Sigmoid colon (tissue), 7 donors: ENCODE results near the gene HTRA2. TPM values are rescaled to one million over a fixed set of nuclear protein-coding genes. Genes with fewer than 3 reads are reported as not detected.

Experiments
- DNase-seq: peaks from one replicate; pipeline ENCODE4 v3.0.0-alpha.2; 2019
- H3K27ac ChIP-seq, 4 donors: fragments of 200-600 bp; sonication (generic); one replicate each; pipeline ENCODE4 v1.5.1; 2016 to 2019; ENCODE audit warnings: mild to moderate bottlenecking in 1 of 4
- H3K27me3 ChIP-seq, 3 donors: fragments of 200-600 bp; sonication (generic); one replicate each; pipeline ENCODE4 v1.5.1; 2019; ENCODE audit warnings: mild to moderate bottlenecking in 1 of 3
- H3K36me3 ChIP-seq, 4 donors: fragments of 200-600 bp; sonication (generic); one replicate each; pipeline ENCODE4 v1.5.1; 2016 to 2019
- H3K4me1 ChIP-seq, 4 donors: fragments of 200-600 bp; sonication (generic); one replicate each; pipeline ENCODE4 v1.5.1; 2017 to 2019
- H3K4me3 ChIP-seq, 4 donors: fragments of 200-600 bp; sonication (generic); one replicate each; pipeline ENCODE4 v1.5.1; 2017 to 2019; ENCODE audit warnings: mild to moderate bottlenecking in 2 of 4, moderate library complexity in 1 of 4
- H3K9me3 ChIP-seq, 4 donors: fragments of 200-600 bp in 3 of 4; sonication (generic) in 3 of 4; one replicate each; pipeline versions ENCODE4 v1.5.1 to v1.6.1; 2013 to 2019
- CTCF ChIP-seq, 4 experiments: fragments of 450-650 bp in 3 of 4; fragments of 200-600 bp in 1 of 4; IDR thresholded peaks; one replicate each; pipeline ENCODE4 v1.5.1; 2016 to 2019; ENCODE audit warnings: antibody characterized with exemption in 4 of 4, mild to moderate bottlenecking in 3 of 4, moderate library complexity in 2 of 4
- EP300 ChIP-seq, 4 donors: sonication (generic); formaldehyde crosslinking; IDR thresholded peaks; one replicate each; pipeline ENCODE4 v1.6.1; 2017; ENCODE audit warnings: antibody characterized with exemption in 4 of 4
- POLR2A ChIP-seq, 2 donors: fragments of 450-650 bp; IDR thresholded peaks; one replicate each; pipeline ENCODE4 v1.6.1; 2016; ENCODE audit warnings: antibody characterized with exemption in 2 of 2, mild to moderate bottlenecking in 2 of 2, moderate library complexity in 2 of 2
- POLR2AphosphoS5 ChIP-seq, 4 donors: sonication (generic); formaldehyde crosslinking; IDR thresholded peaks; one replicate each; pipeline ENCODE4 v1.6.1; 2017; ENCODE audit warnings: antibody characterized with exemption in 4 of 4
- WGBS, 2 donors: extraction: QIAGEN DNeasy Blood & Tissue Kit; methylation state at CpG; one replicate each; pipeline ENCODE4 v1.1.7; 2013; 5-methylcytosine and 5-hydroxymethylcytosine counted together
- intact Hi-C: fragments of 100-400 bp; cut with DNase I; formaldehyde crosslinking; loops from one replicate; pipeline ENCODE4 v1.15.1; 2023
- polyA plus RNA-seq, 3 donors: library from polyadenylated mRNA; stranded (reverse); fragments of 200-250 nt; gene quantifications; one replicate each; pipeline ENCODE4 v1.2.3, GENCODE V29; 2013
- total RNA-seq, 4 donors: library from RNA; depleted of rRNA; stranded (reverse); fragments of >200 nt; gene quantifications; one replicate each; pipeline ENCODE4 v1.1.0, GENCODE V29; 2016
- donor health status: healthy with polysubstance abuse.
- donor health status: Bipolar disorder and iron deficiency.
- donor health status: healthy.

The HTRA2 gene
- total and polyA plus RNA-seq, 7 donors = 19.7 to 39.8 (median 29.6) TPM

- Histone ChIP-seq H3K4me1 (peaks cover 0 to 7% (median 2%) of the 10 kb centered on the region in 4 donors), H3K36me3 (peaks cover 0 to 15% (median 10%) of the 10 kb centered on the region in 4 donors), H3K9me3 (no peaks in the 10 kb centered on the region), H3K4me3 (no peak overlapping the region), H3K27me3 (no peaks in the 10 kb centered on the region), H3K27ac (no peak overlapping the region)
- TF ChIP-seq EP300 (IDR thresholded peaks at IDR 0.05) (no peak), POLR2AphosphoS5 (IDR thresholded peaks at IDR 0.05) (no peak), POLR2A (IDR thresholded peaks at IDR 0.05) (no peak), CTCF (IDR thresholded peaks at IDR 0.05) (no peak)
- DNase-seq = no peak
- intact Hi-C loops = no loop called here
- 86 to 90% methylated on average over 23 of the region's 23 CpGs for WGBS, 2 donors
Measured at GRCh38 chr2:74536166-74536950, 6.6 kb downstream of the HTRA2 start.

- intact Hi-C loops = no loop called here
- H3K4me1 ChIP-seq = no peaks in the 10 kb centered on the region
- 77 to 81% methylated on average over 4 of the region's 4 CpGs for WGBS, 2 donors
- TF ChIP-seq POLR2AphosphoS5 (IDR thresholded peaks at IDR 0.05) (no peak), POLR2A (IDR thresholded peaks at IDR 0.05) (no peak), CTCF (IDR thresholded peaks at IDR 0.05) (no peak), EP300 (IDR thresholded peaks at IDR 0.05) (no peak)
- H3K9me3 ChIP-seq = no peaks in the 10 kb centered on the region
- no peak overlapping the region for H3K27ac ChIP-seq
- no peak for DNase-seq
- H3K36me3 ChIP-seq = peaks cover 0 to 15% (median 10%) of the 10 kb centered on the region in 4 donors
- no peak overlapping the region for H3K4me3 ChIP-seq
- H3K27me3 ChIP-seq = no peaks in the 10 kb centered on the region
Measured at GRCh38 chr2:74537140-74537539, 7.4 kb downstream of the HTRA2 start.

GRCh38 chr2:74538881-74539339 lies 9.2 kb downstream of the HTRA2 start:
- TF ChIP-seq POLR2A (IDR thresholded peaks at IDR 0.05) (no peak), CTCF (IDR thresholded peaks at IDR 0.05) (no peak), POLR2AphosphoS5 (IDR thresholded peaks at IDR 0.05) (no peak), EP300 (IDR thresholded peaks at IDR 0.05) (no peak)
- WGBS, 2 donors = 53 to 85% methylated on average over 7 of the region's 7 CpGs
- intact Hi-C loops = no loop called here

GRCh38 chr2:74540291-74540690 lies 10.6 kb downstream of the HTRA2 start:
- intact Hi-C loops = no loop called here
- H3K4me1 ChIP-seq = no peaks in the 10 kb centered on the region
- TF ChIP-seq CTCF (IDR thresholded peaks at IDR 0.05) (no peak), POLR2A (IDR thresholded peaks at IDR 0.05) (no peak), EP300 (IDR thresholded peaks at IDR 0.05) (no peak), POLR2AphosphoS5 (IDR thresholded peaks at IDR 0.05) (no peak)
- H3K27ac ChIP-seq = peak overlapping the region in 1 of 4 donors; percentile 63
- no peaks in the 10 kb centered on the region for H3K27me3 ChIP-seq
- WGBS, 2 donors = 84% methylated on average over 5 of the region's 5 CpGs
- no peak overlapping the region for H3K4me3 ChIP-seq
- H3K36me3 ChIP-seq = no peaks in the 10 kb centered on the region
- no peaks in the 10 kb centered on the region for H3K9me3 ChIP-seq
- no peak for DNase-seq

More at GRCh38 chr2:74538881-74539339, 9.2 kb downstream of the HTRA2 start:
- no peaks in the 10 kb centered on the region for H3K4me1 ChIP-seq
- no peak for DNase-seq
- no peaks in the 10 kb centered on the region for H3K9me3 ChIP-seq
- H3K27ac ChIP-seq = no peak overlapping the region
- H3K27me3 ChIP-seq = no peaks in the 10 kb centered on the region
- H3K4me3 ChIP-seq = no peak overlapping the region
- H3K36me3 ChIP-seq = no peaks in the 10 kb centered on the region
